ENCODE results near the gene PDE7B. TPM values are rescaled to one million over a fixed set of nuclear protein-coding genes. Genes with fewer than 3 reads are reported as not detected.

PDE7B gene
- total and polyA plus RNA-seq, 10 donors, result 0.54 to 4.6 (median 1.5) TPM

GRCh38 chr6:136030131-136030530 lies 178.6 kb downstream of the PDE7B start:
- Histone ChIP-seq H3K27ac (no peak overlapping the region), H3K4me1 (peaks cover 0 to 2% (median 0%) of the 10 kb centered on the region in 6 donors), H3K9me3 (no peaks in the 10 kb centered on the region), H3K4me3 (no peak overlapping the region), H3K27me3 (replicated peaks in 1 of 7) (no peaks in the 10 kb centered on the region), H3K36me3 (no peaks in the 10 kb centered on the region)
- intact Hi-C loops (cut with DNase I; ENCODE audit: low total_unique reads), result no loop called here
- no peak for TF ChIP-seq POLR2A (IDR thresholded peaks at IDR 0.05)
- no peak for TF ChIP-seq CTCF (IDR thresholded peaks at IDR 0.05 in 8 of 11, conservative IDR thresholded peaks at IDR 0.05 in 3 of 11)
- TF ChIP-seq POLR2AphosphoS5 (IDR thresholded peaks at IDR 0.05), result no peak
- no peak for DNase-seq
- WGBS, 5 donors, result 79 to 95% (median 88%) methylated on average over 3 of the region's 3 CpGs

GRCh38 chr6:136031982-136032381 lies 180.5 kb downstream of the PDE7B start:
- Histone ChIP-seq H3K4me3 (no peak overlapping the region), H3K27ac (no peak overlapping the region), H3K27me3 (replicated peaks in 1 of 7) (no peaks in the 10 kb centered on the region), H3K36me3 (no peaks in the 10 kb centered on the region), H3K4me1 (peaks cover 0 to 20% (median 9%) of the 10 kb centered on the region in 6 donors), H3K9me3 (no peaks in the 10 kb centered on the region)
- DNase-seq, result no peak
- intact Hi-C loops (cut with DNase I; ENCODE audit: low total_unique reads), result no loop called here
- TF ChIP-seq CTCF (IDR thresholded peaks at IDR 0.05 in 8 of 11, conservative IDR thresholded peaks at IDR 0.05 in 3 of 11) (peak in 6 of 11 experiments; percentile 13 to 48 (median 27)), POLR2AphosphoS5 (IDR thresholded peaks at IDR 0.05) (no peak), POLR2A (IDR thresholded peaks at IDR 0.05) (no peak)

DNA sequence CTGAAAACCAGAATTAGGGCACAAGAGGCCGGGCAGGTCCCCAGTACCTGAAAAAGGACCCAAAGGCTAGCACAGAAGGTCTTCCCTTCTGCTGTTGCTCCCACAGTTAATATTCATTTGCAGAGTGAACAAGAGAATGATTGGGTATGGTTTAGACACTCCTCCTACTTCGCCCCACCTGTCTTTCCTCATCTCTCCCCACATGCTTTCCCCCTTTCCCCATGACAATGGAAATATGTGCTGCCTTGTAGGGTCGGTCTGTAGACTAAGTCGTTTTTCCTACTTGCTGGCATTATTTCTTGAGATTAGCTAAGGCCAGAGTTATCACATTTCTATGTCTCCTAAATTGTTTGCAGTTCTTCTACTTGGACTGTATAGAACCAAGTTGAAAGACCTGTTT lies 181.9 kb downstream of the PDE7B start:
- peaks cover 0 to 34% (median 13%) of the 10 kb centered on the region in 6 donors for H3K4me1 ChIP-seq
- H3K27me3 ChIP-seq (replicated peaks in 1 of 7), result no peaks in the 10 kb centered on the region
- no peak for DNase-seq
- intact Hi-C loops (cut with DNase I; ENCODE audit: low total_unique reads), result no loop called here
- H3K9me3 ChIP-seq, result no peaks in the 10 kb centered on the region
- WGBS, 5 donors, result 84 to 92% (median 87%) methylated on average over 4 of the region's 4 CpGs
- H3K36me3 ChIP-seq, result no peaks in the 10 kb centered on the region
- no peak overlapping the region for H3K4me3 ChIP-seq
- no peak overlapping the region for H3K27ac ChIP-seq
- no peak for TF ChIP-seq CTCF (IDR thresholded peaks at IDR 0.05 in 8 of 11, conservative IDR thresholded peaks at IDR 0.05 in 3 of 11)
- no peak for TF ChIP-seq POLR2AphosphoS5 (IDR thresholded peaks at IDR 0.05)
- no peak for TF ChIP-seq POLR2A (IDR thresholded peaks at IDR 0.05)

DNA sequence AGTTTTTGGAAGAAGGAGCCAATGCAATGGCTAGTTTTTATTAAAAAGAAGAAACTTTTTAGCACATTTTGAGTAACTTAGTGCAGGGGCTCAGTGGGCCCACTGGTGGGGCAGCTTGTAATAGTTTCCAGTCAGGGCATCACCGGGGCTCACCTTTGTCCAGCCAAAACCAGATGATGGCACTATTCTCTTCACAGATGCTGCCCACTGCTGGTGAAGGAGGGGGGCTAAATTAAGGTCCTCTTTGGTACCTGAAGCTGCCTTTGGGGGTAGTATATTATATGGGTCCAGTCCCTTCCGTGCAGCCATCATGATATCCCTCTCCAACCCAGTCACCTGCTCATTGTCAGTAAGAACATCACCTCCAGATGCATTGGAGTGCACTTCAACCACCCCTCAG lies 182.9 kb downstream of the PDE7B start:
- no peak for DNase-seq
- Histone ChIP-seq H3K36me3 (no peaks in the 10 kb centered on the region), H3K27ac (no peak overlapping the region), H3K27me3 (replicated peaks in 1 of 7) (no peaks in the 10 kb centered on the region), H3K9me3 (no peaks in the 10 kb centered on the region), H3K4me3 (no peak overlapping the region), H3K4me1 (peaks cover 0 to 36% (median 13%) of the 10 kb centered on the region in 6 donors)
- intact Hi-C loops (cut with DNase I; ENCODE audit: low total_unique reads), result no loop called here
- WGBS, 5 donors, result 70 to 95% (median 89%) methylated on average over 2 of the region's 2 CpGs
- TF ChIP-seq CTCF (IDR thresholded peaks at IDR 0.05 in 8 of 11, conservative IDR thresholded peaks at IDR 0.05 in 3 of 11) (no peak), POLR2AphosphoS5 (IDR thresholded peaks at IDR 0.05) (no peak), POLR2A (IDR thresholded peaks at IDR 0.05) (no peak)
